GM23338 (cell line): ENCODE measurements around the gene TLE1. TPM values are rescaled to one million over a fixed set of nuclear protein-coding genes. Genes with fewer than 3 reads are reported as not detected.
A peak's percentile ranks its signal among the peaks of the same experiment; 100 is the strongest.

Source experiments
- ATAC-seq: fragments of 200-7000 bp; cut with Tn5 transposase; 3 replicates; pipeline ENCODE4 v1.9.1; 2020
- DNase-seq: peaks from one replicate; pipeline ENCODE4 v3.0.0-alpha.2; 2015; ENCODE audit warnings: low spot score
- H2AFZ ChIP-seq: fragments of 200-600 bp; sonication (generic); 2 replicates; pipeline ENCODE4 v1.8.0; 2016; ENCODE audit warnings: antibody characterized with exemption, mild to moderate bottlenecking, moderate library complexity
- H3F3A ChIP-seq: fragments of 200-600 bp; sonication (generic); replicated peaks from 2 replicates; pipeline ENCODE4 v1.8.0; 2017; ENCODE audit warnings: antibody characterized with exemption, mixed run types, low read depth
- H3K27ac ChIP-seq: fragments of 200-600 bp; sonication (generic); 2 replicates; pipeline ENCODE4 v1.6.1; 2016; ENCODE audit warnings: low read depth
- H3K27me3 ChIP-seq: fragments of 200-600 bp; sonication (generic); 2 replicates; pipeline ENCODE4 v1.8.0; 2016; ENCODE audit warnings: mild to moderate bottlenecking, mixed run types, moderate library complexity; ENCODE audit not compliant: insufficient read depth
- H3K36me3 ChIP-seq: fragments of 200-600 bp; sonication (generic); 2 replicates; pipeline ENCODE4 v1.8.0; 2016; ENCODE audit warnings: mild to moderate bottlenecking; ENCODE audit not compliant: insufficient read depth
- H3K4me1 ChIP-seq: fragments of 200-600 bp; sonication (generic); 2 replicates; pipeline ENCODE4 v1.8.0; 2016; ENCODE audit warnings: mild to moderate bottlenecking, moderate library complexity; ENCODE audit not compliant: insufficient read depth
- H3K4me2 ChIP-seq: fragments of 200-600 bp; sonication (generic); 2 replicates; pipeline ENCODE4 v1.7.1; 2017; ENCODE audit warnings: mixed run types
- H3K4me3 ChIP-seq: fragments of 200-600 bp; sonication (generic); 2 replicates; pipeline ENCODE4 v1.6.1; 2016; ENCODE audit warnings: mixed run types
- H3K79me2 ChIP-seq: fragments of 200-600 bp; sonication (generic); replicated peaks from 2 replicates; pipeline ENCODE4 v1.8.0; 2017; ENCODE audit warnings: mild to moderate bottlenecking; ENCODE audit not compliant: insufficient read depth
- H3K9me2 ChIP-seq: fragments of 200-600 bp; sonication (generic); 2 replicates; pipeline ENCODE4 v1.8.0; 2017; ENCODE audit not compliant: insufficient read depth
- H4K20me1 ChIP-seq: fragments of 200-600 bp; sonication (generic); replicated peaks from 2 replicates; pipeline ENCODE4 v1.8.0; 2017; ENCODE audit warnings: mild to moderate bottlenecking; ENCODE audit not compliant: insufficient read depth
- H3K27ac Mint-ChIP-seq: 2 replicates; pipeline ENCODE4 v1.8.0; 2020; ENCODE audit warnings: inconsistent platforms, mild to moderate bottlenecking, moderate library complexity, mixed read lengths
- H3K27me3 Mint-ChIP-seq: 3 replicates; pipeline ENCODE4 v1.8.0; 2022; ENCODE audit warnings: low read depth, mild to moderate bottlenecking, moderate library complexity, mixed read lengths, inconsistent platforms; ENCODE audit not compliant: insufficient read depth, poor library complexity
- H3K36me3 Mint-ChIP-seq: 3 replicates; pipeline ENCODE4 v1.8.0; 2021; ENCODE audit warnings: low read depth, mild to moderate bottlenecking, inconsistent platforms, moderate library complexity, mixed read lengths
- H3K4me1 Mint-ChIP-seq: 3 replicates; pipeline ENCODE4 v1.8.0; 2020; ENCODE audit warnings: mild to moderate bottlenecking, inconsistent platforms, mixed read lengths
- H3K4me3 Mint-ChIP-seq: 3 replicates; pipeline ENCODE4 v1.8.0; 2021; ENCODE audit warnings: moderate library complexity, mild to moderate bottlenecking, inconsistent platforms, mixed read lengths
- H3K9me3 Mint-ChIP-seq: 3 replicates; pipeline ENCODE4 v1.8.0; 2020; ENCODE audit warnings: moderate library complexity, mild to moderate bottlenecking, inconsistent platforms, mixed read lengths
- CREB1 ChIP-seq: fragments of 250-450 bp; sonication (Bioruptor Pico); IDR thresholded peaks from 2 replicates; pipeline ENCODE4 v1.5.0; 2020; ENCODE audit warnings: low read depth, mild to moderate bottlenecking, moderate library complexity
- EZH2 ChIP-seq: fragments of 200-600 bp; sonication (generic); IDR thresholded peaks from one replicate; pipeline ENCODE4 v1.8.0; 2017; ENCODE audit warnings: antibody characterized with exemption, mild to moderate bottlenecking, low read depth; ENCODE audit not compliant: unreplicated experiment
- EZH2phosphoT487 ChIP-seq: fragments of 200-600 bp; sonication (generic); IDR thresholded peaks from one replicate; pipeline ENCODE4 v1.8.1; 2018; ENCODE audit warnings: antibody characterized with exemption; ENCODE audit not compliant: unreplicated experiment
- JUNB ChIP-seq: IDR thresholded peaks from one replicate; pipeline ENCODE4 v1.6.1; 2016; ENCODE audit warnings: antibody characterized with exemption; ENCODE audit not compliant: unreplicated experiment
- NANOG ChIP-seq: IDR thresholded peaks from 2 replicates; pipeline ENCODE4 v1.6.1; 2016; ENCODE audit warnings: antibody characterized with exemption, borderline replicate concordance
- POLR2AphosphoS5 ChIP-seq: IDR thresholded peaks from 2 replicates; pipeline ENCODE4 v1.6.1; 2016; ENCODE audit warnings: antibody characterized with exemption, low read depth
- STAT1 ChIP-seq: IDR thresholded peaks from one replicate; pipeline ENCODE4 v1.6.1; 2016; ENCODE audit warnings: antibody characterized with exemption; ENCODE audit not compliant: unreplicated experiment
- ZNF114 ChIP-seq: fragments of 250-450 bp; sonication (Bioruptor Pico); IDR thresholded peaks from 2 replicates; pipeline ENCODE4 v1.5.0; 2020; ENCODE audit warnings: mild to moderate bottlenecking, moderate library complexity
- ZNF331 ChIP-seq: fragments of 250-450 bp; sonication (Bioruptor Pico); IDR thresholded peaks from 2 replicates; pipeline ENCODE4 v1.5.0; 2020; ENCODE audit warnings: low read depth, mild to moderate bottlenecking, moderate library complexity
- polyA plus RNA-seq: library from polyadenylated mRNA; unstranded; fragments of >200 nt; fragmentation: Nextera tagmentation; extraction: Ambion mirVana; gene quantifications from 2 replicates; pipeline ENCODE4 v1.2.1, GENCODE V29; 2016
- total RNA-seq: library from RNA; depleted of rRNA; stranded (reverse); fragments of >200 nt; shearing (Covaris generic); gene quantifications from 2 replicates; pipeline ENCODE4 v1.2.3, GENCODE V29; 2014
- TF ChIP-seq, protein P1 (sequence below), 2 experiments: fragments of 200-600 bp in 1 of 2; sonication (generic) in 1 of 2; conservative IDR thresholded peaks; 2 replicates each; pipeline versions ENCODE4 v1.5.1 to v1.6.1; 2016 to 2017; ENCODE audit warnings: antibody characterized with exemption in 2 of 2, low read depth in 2 of 2, mild to moderate bottlenecking in 2 of 2, moderate library complexity in 1 of 2
- TF ChIP-seq, protein P2 (sequence below): fragments of 250-450 bp; sonication (Bioruptor Pico); IDR thresholded peaks from 2 replicates; pipeline ENCODE4 v1.5.0; 2020; ENCODE audit warnings: mild to moderate bottlenecking, moderate library complexity
- TF ChIP-seq, protein P3 (sequence below): IDR thresholded peaks from 2 replicates; pipeline ENCODE4 v1.6.1; 2016; ENCODE audit warnings: antibody characterized with exemption

The TLE1 gene
- total and polyA plus RNA-seq, 2 experiments from 2014 or later, result 58.1 to 132 TPM

DNA sequence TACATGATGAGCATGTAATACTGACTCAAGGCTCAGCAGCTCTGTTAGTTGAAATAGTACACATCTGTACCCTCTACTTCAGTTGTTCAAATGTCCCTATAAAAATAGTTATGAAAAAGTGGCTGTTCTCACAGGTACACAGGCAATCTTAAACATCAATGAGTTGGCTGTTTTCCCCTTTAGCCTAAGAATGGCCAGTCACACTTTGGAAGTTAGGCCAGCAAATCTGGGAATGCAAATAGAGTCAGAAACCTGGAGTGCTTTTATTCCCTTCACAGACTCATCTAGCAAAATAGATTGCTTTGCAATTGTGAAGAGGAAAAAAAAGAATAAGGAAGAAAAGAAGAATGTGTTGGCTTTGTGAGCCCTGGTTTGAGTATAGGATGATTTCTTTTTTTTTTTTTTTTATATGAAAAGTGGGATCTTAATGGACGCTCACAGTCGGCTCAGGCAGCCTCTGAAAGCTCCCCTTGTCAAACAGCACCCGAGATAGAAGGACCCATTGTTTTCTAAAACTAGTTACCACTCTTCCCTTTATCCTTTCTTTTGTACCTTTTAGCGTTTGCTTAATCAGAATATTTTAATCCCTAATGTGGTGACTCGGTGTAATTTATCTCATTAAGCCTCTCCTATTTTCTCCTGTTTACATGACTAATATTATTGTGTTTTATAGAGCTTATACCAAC lies 27.9 kb upstream of the TLE1 start (continued):
- 0 out of 2 replicates have a peak, but pooled peaks have one; percentile 28 for TF ChIP-seq NANOG

DNA sequence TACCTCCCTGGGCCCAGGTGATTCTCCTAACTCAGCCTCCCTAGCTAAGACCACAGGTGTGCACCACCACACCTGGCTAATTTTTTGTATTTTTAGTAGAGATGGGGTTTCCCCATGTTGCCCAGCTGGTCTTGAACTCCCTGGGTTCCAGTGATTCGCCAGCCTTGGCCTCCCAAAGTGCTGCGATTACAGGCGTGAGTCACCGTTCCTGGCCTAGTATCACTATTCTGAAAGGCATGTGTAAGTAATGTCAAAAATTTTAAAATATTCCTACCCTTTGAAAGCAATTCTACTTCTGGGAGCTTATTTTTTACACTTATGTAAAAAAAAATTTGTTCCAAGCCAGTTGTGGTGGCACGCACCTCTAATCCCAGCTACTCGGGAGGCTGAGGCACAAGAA lies 27.1 kb upstream of the TLE1 start:
- no peak overlapping the region for H3K4me3 ChIP-seq
- peak overlapping the region; percentile 59; the same call in 1 of the 2 replicates for H3K27ac Mint-ChIP-seq
- H3K4me1 Mint-ChIP-seq, result peaks cover 21% of the 10 kb centered on the region
- peak overlapping the region; percentile 14; the same call in 1 of the 2 replicates for H3K27ac ChIP-seq
- no peaks in the 10 kb centered on the region for H3K9me2 ChIP-seq
- H3K36me3 Mint-ChIP-seq, result no peaks in the 10 kb centered on the region; the same call in 2 of the 3 replicates
- H3K27me3 Mint-ChIP-seq, result peaks cover 8% of the 10 kb centered on the region
- no peaks in the 10 kb centered on the region for H3K36me3 ChIP-seq
- H3K4me2 ChIP-seq, result 0 out of 2 replicates have a peak overlapping the region, but pooled peaks have one; percentile 5
- H3K9me3 Mint-ChIP-seq, result no peaks in the 10 kb centered on the region; the same call in 2 of the 3 replicates
- H3K4me1 ChIP-seq, result peaks cover 29% of the 10 kb centered on the region
- H3F3A ChIP-seq, result peaks cover 11% of the 10 kb centered on the region; the same call in 1 of the 2 replicates
- H3K27me3 ChIP-seq, result no peaks in the 10 kb centered on the region
- H4K20me1 ChIP-seq, result no peaks in the 10 kb centered on the region
- DNase-seq, result no peak
- no peak overlapping the region for H3K4me3 Mint-ChIP-seq
- peak overlapping the region; percentile 74; the same call in 1 of the 2 replicates for H2AFZ ChIP-seq
- no peaks in the 10 kb centered on the region for H3K79me2 ChIP-seq
- no peak for ATAC-seq
- TF ChIP-seq ZNF331 (no peak), EZH2phosphoT487 (no peak), NANOG (no peak), CREB1 (CRISPR knock-in tag) (no peak), POLR2AphosphoS5 (no peak), STAT1 (no peak), ZNF114 (no peak), JUNB (no peak), EZH2 (no peak)
- TF ChIP-seq, protein P1, sequence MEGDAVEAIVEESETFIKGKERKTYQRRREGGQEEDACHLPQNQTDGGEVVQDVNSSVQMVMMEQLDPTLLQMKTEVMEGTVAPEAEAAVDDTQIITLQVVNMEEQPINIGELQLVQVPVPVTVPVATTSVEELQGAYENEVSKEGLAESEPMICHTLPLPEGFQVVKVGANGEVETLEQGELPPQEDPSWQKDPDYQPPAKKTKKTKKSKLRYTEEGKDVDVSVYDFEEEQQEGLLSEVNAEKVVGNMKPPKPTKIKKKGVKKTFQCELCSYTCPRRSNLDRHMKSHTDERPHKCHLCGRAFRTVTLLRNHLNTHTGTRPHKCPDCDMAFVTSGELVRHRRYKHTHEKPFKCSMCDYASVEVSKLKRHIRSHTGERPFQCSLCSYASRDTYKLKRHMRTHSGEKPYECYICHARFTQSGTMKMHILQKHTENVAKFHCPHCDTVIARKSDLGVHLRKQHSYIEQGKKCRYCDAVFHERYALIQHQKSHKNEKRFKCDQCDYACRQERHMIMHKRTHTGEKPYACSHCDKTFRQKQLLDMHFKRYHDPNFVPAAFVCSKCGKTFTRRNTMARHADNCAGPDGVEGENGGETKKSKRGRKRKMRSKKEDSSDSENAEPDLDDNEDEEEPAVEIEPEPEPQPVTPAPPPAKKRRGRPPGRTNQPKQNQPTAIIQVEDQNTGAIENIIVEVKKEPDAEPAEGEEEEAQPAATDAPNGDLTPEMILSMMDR (conservative IDR thresholded peaks at IDR 0.05; ENCODE audit: low read depth in 2 of 2), result no peak
- TF ChIP-seq, protein P2, sequence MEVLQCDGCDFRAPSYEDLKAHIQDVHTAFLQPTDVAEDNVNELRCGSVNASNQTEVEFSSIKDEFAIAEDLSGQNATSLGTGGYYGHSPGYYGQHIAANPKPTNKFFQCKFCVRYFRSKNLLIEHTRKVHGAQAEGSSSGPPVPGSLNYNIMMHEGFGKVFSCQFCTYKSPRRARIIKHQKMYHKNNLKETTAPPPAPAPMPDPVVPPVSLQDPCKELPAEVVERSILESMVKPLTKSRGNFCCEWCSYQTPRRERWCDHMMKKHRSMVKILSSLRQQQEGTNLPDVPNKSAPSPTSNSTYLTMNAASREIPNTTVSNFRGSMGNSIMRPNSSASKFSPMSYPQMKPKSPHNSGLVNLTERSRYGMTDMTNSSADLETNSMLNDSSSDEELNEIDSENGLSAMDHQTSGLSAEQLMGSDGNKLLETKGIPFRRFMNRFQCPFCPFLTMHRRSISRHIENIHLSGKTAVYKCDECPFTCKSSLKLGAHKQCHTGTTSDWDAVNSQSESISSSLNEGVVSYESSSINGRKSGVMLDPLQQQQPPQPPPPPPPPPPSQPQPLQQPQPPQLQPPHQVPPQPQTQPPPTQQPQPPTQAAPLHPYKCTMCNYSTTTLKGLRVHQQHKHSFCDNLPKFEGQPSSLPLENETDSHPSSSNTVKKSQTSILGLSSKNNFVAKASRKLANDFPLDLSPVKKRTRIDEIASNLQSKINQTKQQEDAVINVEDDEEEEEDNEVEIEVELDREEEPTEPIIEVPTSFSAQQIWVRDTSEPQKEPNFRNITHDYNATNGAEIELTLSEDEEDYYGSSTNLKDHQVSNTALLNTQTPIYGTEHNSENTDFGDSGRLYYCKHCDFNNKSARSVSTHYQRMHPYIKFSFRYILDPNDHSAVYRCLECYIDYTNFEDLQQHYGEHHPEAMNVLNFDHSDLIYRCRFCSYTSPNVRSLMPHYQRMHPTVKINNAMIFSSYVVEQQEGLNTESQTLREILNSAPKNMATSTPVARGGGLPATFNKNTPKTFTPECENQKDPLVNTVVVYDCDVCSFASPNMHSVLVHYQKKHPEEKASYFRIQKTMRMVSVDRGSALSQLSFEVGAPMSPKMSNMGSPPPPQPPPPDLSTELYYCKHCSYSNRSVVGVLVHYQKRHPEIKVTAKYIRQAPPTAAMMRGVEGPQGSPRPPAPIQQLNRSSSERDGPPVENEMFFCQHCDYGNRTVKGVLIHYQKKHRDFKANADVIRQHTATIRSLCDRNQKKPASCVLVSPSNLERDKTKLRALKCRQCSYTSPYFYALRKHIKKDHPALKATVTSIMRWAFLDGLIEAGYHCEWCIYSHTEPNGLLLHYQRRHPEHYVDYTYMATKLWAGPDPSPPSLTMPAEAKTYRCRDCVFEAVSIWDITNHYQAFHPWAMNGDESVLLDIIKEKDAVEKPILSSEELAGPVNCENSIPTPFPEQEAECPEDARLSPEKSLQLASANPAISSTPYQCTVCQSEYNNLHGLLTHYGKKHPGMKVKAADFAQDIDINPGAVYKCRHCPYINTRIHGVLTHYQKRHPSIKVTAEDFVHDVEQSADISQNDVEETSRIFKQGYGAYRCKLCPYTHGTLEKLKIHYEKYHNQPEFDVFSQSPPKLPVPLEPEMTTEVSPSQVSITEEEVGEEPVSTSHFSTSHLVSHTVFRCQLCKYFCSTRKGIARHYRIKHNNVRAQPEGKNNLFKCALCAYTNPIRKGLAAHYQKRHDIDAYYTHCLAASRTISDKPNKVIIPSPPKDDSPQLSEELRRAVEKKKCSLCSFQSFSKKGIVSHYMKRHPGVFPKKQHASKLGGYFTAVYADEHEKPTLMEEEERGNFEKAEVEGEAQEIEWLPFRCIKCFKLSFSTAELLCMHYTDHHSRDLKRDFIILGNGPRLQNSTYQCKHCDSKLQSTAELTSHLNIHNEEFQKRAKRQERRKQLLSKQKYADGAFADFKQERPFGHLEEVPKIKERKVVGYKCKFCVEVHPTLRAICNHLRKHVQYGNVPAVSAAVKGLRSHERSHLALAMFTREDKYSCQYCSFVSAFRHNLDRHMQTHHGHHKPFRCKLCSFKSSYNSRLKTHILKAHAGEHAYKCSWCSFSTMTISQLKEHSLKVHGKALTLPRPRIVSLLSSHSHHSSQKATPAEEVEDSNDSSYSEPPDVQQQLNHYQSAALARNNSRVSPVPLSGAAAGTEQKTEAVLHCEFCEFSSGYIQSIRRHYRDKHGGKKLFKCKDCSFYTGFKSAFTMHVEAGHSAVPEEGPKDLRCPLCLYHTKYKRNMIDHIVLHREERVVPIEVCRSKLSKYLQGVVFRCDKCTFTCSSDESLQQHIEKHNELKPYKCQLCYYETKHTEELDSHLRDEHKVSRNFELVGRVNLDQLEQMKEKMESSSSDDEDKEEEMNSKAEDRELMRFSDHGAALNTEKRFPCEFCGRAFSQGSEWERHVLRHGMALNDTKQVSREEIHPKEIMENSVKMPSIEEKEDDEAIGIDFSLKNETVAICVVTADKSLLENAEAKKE, result no peak
- TF ChIP-seq, protein P3, sequence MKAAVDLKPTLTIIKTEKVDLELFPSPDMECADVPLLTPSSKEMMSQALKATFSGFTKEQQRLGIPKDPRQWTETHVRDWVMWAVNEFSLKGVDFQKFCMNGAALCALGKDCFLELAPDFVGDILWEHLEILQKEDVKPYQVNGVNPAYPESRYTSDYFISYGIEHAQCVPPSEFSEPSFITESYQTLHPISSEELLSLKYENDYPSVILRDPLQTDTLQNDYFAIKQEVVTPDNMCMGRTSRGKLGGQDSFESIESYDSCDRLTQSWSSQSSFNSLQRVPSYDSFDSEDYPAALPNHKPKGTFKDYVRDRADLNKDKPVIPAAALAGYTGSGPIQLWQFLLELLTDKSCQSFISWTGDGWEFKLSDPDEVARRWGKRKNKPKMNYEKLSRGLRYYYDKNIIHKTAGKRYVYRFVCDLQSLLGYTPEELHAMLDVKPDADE, result no peak
